Measurements from ENCODE around the gene GTF2F2.

DNA sequence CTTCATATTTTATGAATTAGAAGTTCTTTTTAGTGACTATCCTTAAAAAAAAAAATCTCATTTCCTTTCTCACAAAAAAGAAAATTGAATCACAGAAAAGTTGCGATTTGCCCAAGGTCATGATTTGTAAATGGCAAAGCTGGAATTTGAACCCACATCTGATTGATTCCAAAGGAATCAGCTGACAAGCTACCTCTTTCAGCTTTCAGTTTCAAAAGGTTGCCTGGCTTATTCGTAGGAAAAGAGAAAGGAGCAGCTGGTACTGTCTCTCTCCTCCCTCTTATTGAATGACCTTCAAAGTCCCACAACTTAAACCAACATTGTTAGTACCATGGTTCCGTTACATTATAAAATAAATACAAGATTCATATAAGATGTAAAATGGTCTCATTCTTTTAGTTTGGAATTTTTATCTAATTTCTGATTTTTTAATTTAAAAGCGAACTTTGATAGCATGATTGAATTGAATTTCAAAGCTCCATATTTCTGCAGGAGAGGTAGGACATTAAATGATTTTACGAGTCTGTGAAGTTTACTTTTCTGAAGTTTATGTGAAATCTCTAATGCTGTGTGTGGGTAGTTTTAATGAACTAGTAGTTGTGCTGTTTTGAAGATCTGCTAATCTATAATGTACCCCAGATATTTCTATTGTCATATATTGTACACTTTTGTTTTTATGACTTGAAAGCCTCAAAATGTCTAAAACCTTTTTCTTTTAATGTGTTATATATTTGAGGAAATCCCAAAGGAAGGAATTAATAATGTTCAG, 99.0 kb downstream of the GTF2F2 start:
- no peak for TF ChIP-seq EZH2 (IDR thresholded peaks at IDR 0.05; ENCODE audit: borderline replicate concordance, low read depth, low read length, poor library complexity, severe bottlenecking)
- TF ChIP-seq, protein P1, sequence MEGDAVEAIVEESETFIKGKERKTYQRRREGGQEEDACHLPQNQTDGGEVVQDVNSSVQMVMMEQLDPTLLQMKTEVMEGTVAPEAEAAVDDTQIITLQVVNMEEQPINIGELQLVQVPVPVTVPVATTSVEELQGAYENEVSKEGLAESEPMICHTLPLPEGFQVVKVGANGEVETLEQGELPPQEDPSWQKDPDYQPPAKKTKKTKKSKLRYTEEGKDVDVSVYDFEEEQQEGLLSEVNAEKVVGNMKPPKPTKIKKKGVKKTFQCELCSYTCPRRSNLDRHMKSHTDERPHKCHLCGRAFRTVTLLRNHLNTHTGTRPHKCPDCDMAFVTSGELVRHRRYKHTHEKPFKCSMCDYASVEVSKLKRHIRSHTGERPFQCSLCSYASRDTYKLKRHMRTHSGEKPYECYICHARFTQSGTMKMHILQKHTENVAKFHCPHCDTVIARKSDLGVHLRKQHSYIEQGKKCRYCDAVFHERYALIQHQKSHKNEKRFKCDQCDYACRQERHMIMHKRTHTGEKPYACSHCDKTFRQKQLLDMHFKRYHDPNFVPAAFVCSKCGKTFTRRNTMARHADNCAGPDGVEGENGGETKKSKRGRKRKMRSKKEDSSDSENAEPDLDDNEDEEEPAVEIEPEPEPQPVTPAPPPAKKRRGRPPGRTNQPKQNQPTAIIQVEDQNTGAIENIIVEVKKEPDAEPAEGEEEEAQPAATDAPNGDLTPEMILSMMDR (conservative IDR thresholded peaks at IDR 0.05; ENCODE audit: low read depth, low read length) = no peak
